NCI-H748 (cell line): ENCODE results near the gene PPIE.

Experiments
- DNase-seq: peaks from one replicate; lab custom pipeline; 2025; ENCODE audit not compliant: unreplicated experiment; lab: John Stamatoyannopoulos, UW

The PPIE gene

DNA sequence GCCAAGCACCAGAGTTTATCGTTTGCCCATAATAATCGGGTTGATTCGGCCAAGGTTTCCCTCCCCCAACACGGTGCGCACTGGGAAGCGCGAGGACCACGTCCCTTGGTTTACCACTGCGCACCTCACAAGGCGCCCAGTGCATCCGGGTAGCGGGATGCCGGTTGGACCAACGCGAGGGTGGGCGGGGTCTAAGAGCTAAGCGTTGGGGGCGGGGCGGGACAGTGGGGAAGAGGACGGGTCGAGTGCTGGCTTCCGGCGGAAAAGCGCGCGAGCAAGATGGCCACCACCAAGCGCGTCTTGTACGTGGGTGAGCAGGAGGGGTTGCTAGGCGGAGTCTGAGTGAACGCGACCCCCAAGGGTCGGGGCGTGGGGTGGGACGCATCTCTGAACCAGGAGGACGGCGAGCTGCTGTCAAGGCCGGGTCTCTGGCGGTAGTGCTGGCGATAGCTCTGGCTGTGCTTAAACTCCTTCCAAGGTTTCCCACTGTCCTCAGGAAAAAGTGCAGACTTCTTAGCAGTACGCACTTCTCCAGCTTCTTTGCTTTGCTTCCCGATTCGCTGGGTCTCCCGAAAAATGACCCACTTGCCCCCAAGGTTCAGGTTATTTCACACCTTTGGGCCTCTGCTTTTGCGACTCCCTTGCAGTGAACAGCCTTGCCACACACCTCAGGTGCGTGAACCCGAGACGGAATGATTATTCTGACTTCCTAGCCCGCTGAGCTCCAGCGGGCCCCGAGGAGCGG, at the start of gene PPIE:
Gene PPIE (plus strand): TSS at position 261 of the 745 bp plus-strand sequence. CDS start 19 bp downstream, at position 280.
- DNase-seq, result peak; percentile 100

DNA sequence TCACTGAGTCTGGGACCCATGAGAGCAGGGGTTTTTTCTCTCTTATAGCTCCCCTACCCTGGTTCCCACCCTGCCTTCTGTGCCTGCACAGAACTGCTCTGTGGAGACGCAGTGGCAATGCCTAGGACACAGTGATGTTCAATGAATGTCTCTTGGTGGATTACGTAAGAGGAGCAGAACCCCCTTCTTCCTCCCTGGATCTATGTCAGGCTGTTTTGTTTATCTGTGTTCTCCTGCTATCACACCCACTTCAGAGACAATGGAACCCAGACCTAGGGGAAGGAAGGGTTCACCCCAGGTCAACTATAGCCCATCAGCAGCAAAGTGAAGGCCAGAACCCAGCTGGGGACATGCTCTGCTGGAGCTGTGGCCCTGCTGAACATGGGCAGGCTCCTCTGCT, 49.5 kb upstream of the PPIE start:
- DNase-seq, result no peak

- peak; percentile 92 for DNase-seq
Measured at GRCh38 chr1:39689635-39690034, 49.0 kb upstream of the PPIE start.

DNA sequence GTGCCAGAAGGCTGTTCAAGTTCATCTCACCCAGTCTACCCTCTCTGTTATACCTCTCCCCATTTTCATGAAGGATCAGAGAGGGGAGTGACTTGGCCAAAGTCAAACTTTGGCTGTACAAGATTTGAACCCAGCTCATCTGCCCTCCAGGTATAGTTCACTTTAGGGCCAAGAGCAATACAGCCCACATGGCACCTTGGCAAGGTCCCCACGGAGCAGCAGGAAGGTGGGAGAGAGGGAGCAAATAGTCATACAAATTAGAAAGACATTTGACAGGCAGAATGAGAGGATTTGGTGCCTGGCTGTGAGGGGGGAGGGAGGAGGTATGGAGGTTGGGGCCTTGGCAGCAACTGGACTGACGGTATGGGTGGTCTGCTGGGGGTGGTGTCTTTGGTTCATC, 48.5 kb upstream of the PPIE start:
- DNase-seq, result no peak

- DNase-seq, result peak; percentile 77
Measured at GRCh38 chr1:39690794-39691382, 47.8 kb upstream of the PPIE start.

GRCh38 chr1:39691383-39692151, 47.1 kb upstream of the PPIE start, which contains the start of gene HPCAL4:
HPCAL4 (minus strand) TSS chr1:39691433; CDS start chr1:39684603, 6,830 bp downstream.
- DNase-seq, result peak; percentile 100

GRCh38 chr1:39692152-39693074, 46.3 kb upstream of the PPIE start:
- peak; percentile 98 for DNase-seq

- no peak for DNase-seq
Measured at GRCh38 chr1:39694026-39694425, 44.7 kb upstream of the PPIE start.

- no peak for DNase-seq
Measured at GRCh38 chr1:39695016-39695415, 43.7 kb upstream of the PPIE start.

GRCh38 chr1:39696448-39696847, 42.2 kb upstream of the PPIE start:
- no peak for DNase-seq

DNA sequence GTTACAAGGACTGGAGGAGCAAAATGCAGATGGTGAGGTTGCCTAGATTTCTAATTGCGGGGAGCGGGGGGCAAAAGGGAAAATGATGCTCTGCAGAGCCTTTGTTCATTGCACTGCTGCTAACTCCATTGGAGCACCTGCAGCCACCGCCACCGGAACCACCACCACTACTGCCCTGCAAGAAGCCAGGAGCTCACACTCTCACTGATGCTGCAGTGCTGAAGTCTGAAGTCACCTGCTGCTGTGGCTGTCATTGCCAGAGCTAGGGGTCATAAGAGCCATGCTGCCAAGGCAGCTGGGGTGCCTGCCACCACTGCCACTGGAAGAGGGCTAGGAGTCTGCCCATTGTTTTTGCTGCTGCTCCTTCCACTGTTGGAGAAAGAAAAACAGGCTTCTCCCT, 40.1 kb upstream of the PPIE start:
- no peak for DNase-seq

GRCh38 chr1:39699419-39699818, 39.3 kb upstream of the PPIE start:
- no peak for DNase-seq

DNA sequence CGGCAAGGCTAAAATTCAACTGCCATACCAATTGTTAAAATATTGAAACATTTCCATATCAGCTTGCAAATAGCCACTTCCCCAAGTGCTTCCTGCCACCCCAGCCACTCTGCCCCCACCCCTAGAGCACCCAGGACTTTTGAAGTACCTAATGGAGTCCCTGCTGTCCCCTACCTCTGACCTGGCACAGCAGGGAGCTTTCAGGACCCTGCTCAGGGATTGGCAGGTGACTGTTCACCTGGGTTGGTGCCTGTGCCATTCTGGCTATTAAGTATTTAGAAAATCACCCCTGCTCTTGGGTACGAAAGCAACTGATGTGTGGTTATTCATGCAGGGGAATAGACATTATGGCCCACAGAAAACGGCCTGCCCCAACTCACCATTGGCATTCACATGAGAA, 38.3 kb upstream of the PPIE start:
- no peak for DNase-seq

DNA sequence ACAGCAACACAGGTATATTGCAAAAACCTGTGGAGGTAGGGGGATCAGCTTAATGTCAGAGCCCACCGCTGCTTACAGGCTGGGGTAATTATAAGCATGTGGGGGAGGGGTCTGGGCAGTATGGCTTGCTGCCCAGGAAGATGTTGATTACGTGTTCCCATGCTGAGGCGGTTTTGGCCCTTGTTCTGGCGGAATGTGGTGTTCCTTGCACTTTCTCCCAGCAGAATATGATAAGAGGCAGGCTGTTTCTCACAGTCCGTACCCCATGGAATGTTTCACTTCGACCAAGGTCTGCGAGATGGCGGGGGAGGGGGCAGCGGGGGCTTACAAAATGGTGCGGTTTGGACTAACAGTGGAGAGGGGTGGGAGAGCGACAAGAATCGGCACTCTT, 37.6 kb upstream of the PPIE start:
- DNase-seq, result peak; percentile 67

DNA sequence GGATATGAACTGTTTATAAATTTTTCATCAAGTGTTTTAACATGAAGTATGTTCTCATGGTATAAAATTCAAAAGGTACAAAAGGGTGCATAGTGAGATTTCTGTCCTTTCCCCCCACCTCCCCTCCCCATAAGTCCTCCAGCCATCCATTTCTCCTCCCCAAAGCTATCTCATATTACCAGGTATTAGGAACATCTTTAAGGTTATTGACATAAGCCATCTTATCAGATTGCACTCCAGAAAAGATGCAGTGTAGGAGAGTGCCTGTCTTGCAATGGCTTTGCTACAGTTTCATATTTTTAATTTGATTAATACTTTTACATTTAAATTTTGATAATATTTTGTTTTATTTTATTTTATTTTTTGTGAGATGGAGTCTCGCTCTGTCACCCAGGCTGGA, 33.9 kb upstream of the PPIE start:
- DNase-seq, result no peak

DNA sequence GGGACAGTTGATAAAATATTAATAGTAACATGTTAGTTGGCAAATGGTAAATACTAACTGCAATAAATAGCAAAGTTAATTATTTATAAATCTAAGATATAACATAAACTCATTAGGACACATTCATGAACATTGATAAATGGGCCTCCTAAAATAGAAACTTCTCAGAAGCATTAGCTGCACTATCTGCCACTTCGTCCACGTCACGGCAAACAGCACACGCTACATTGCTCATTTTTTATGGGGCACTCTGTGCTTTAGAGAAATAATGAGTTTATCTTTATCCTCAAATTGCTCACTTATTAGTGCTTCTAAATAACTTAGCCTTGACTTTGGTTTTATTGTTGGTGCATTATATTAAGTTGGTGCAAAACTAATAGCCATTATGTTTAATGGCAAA, 31.2 kb upstream of the PPIE start:
- DNase-seq, result no peak

DNA sequence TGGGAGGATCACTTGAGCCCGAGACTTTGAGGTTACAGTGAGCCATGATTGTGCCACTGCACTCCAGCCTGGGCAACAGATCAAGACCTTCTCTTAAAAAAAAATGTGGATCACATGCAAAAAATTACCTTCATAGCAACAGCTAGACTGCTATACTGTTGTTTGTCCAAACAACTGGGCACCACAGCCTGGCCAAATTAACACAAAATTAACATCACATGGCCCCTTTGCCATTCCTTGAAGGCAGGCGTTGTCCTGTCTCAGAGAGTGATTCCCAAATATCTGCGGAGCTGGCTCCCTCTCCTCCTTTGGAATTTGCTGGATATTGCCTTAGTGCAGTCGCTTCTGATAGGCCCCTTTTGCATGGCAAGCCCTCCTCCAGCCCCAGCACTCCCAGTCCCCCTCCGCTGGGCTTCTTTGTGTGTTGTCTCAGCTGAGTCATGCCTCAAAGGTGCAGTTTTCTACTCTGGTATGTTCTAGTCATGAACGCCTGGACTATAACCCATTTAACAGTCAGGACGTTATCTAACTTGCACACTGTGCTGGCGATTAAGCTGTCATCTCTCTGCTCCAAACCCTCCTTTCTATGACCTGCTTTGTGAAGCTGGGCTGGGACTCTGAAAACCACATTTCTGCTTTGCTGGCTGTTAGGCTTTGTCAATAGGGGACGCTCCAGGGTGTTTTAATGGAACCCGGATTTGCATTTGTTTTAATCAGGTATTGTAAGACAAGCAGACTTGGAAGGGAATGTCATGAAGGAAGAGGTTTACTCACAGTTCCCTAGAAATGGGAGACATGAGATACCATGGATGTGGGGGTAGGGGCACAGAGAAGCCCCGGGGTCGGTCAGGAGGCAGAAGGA, 27.3 kb upstream of the PPIE start:
- no peak for DNase-seq

DNA sequence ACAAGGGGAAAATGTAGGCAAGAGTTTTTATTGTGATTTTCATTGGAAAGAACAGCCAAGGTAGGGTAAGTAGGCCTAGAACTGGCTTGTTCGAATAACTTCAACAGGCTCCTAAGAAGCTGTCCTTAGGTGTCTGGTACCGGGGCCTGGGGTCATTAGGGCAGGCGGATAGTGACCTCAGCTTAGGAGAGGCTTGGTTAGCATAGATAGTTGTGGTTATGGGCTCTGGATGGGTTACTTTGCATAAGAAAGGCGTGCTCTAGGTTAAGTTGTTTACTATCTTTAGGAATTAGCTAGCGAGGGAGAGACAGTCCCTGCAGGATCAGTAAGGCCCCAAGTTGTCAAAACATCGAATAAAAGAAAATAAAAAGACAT, 26.7 kb upstream of the PPIE start:
- DNase-seq, result no peak

GRCh38 chr1:39713557-39713956, 25.1 kb upstream of the PPIE start:
- peak; percentile 61 for DNase-seq

GRCh38 chr1:39717809-39718208, 20.9 kb upstream of the PPIE start:
- no peak for DNase-seq
